ENCODE results near the gene C17orf78. TPM values are rescaled to one million over a fixed set of nuclear protein-coding genes. Genes with fewer than 3 reads are reported as not detected.
A peak's percentile ranks its signal among the peaks of the same experiment; 100 is the strongest.
"Not testable (repeated sequence)": the region's sequence is repeated elsewhere in the genome, so short reads cannot be mapped to it uniquely, and the experiment has no call there.

Gene C17orf78
- not detected for total RNA-seq

DNA sequence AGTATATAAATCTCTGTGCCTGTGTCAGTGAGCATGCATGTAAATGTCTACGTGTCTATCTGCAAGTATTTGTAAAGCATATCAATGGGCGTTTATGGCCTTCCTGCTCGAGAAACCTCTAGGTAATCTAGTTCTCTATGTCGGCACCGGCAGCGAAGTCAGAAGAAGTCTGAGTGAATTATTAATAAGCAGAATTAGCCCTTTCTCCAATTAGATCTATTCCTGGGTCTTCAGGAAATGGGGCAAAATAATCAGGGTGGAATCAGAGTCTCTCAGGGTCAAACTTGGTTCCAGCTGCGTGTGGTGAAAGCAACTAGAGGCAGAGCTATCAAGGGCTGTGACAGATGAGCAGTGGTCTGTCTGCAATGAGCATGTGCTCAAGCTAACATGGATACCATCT is at the start of gene C17orf78:
Gene C17orf78 (plus strand): TSS at position 280 of the 400 bp plus-strand sequence. CDS start 108 bp downstream, at position 388.
- Mint-ChIP-seq H3K4me3 (no peak within 1 kb of the TSS), H3K27me3 (no peaks in the 10 kb centered on the region), H3K4me1 (peaks cover 8% of the 10 kb centered on the region), H3K36me3 (no peaks in the 10 kb centered on the region), H3K9me3 (no peaks in the 10 kb centered on the region), H3K27ac (no peak within 1 kb of the TSS)
- no peak for DNase-seq

DNA sequence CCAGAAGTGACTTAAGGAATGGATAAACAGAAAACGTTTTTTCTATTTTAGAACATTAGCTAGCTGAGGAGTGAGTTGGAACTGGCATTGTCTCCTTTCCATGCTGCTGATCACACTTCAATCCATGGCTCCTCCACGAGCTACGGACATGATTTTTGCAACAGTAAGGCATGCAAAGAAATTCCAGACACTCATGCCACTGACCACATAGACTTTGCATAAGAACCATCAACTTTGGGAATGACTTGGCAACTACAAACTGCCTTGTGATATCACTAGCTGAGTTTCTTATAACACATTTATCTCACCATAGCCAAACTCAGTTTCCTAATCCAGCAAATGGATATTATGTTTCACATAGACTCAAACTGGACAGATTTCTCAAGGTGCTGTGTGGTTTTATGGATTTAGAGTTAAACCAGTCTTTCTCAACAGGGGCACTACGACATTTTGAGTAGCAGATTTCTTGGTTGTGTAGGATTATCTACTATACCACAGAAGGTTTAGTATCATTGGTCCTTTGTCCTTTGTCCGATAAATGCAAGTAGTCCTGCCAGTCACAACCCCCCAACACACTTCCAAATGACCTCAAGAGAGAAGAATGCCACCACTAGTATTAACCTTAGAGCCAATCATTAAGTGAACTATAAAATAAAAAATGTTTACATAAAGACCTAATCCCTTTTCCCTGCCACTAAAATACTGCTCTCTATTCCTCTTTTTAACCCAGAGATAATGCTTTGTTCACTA is 48.3 kb upstream of the C17orf78 start:
- no peaks in the 10 kb centered on the region for H3K4me1 Mint-ChIP-seq
- H3K4me3 Mint-ChIP-seq = no peak overlapping the region
- H3K9me3 Mint-ChIP-seq = no peaks in the 10 kb centered on the region
- DNase-seq = no peak
- H3K27ac Mint-ChIP-seq = no peak overlapping the region
- peaks cover 16% of the 10 kb centered on the region for H3K36me3 Mint-ChIP-seq
- no peaks in the 10 kb centered on the region for H3K27me3 Mint-ChIP-seq

DNA sequence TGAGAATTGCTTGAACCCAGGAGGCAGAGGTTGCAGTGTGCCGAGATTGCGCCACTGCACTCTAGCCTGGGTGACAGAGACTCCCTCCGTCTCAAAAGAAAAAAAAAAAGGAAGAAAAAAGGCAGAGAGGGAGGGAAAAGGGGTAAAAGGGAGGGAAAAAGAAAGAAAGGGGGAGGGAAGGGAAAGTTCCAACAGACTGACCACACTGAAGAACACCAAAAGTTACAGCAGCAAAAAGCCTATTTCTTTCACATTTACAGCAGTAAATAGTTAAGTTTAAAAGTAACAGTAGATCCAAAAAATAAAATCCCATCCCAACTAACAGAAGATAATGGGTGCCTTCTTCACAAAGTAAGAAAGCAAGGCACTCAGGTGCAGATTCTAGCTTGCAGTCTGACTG is 36.9 kb upstream of the C17orf78 start:
- no peaks in the 10 kb centered on the region for H3K9me3 Mint-ChIP-seq
- no peak overlapping the region for H3K27ac Mint-ChIP-seq
- no peak for DNase-seq
- H3K36me3 Mint-ChIP-seq = peaks cover 21% of the 10 kb centered on the region
- no peaks in the 10 kb centered on the region for H3K27me3 Mint-ChIP-seq
- H3K4me3 Mint-ChIP-seq = no peak overlapping the region
- peaks cover 5% of the 10 kb centered on the region for H3K4me1 Mint-ChIP-seq

GRCh38 chr17:37339321-37339720 is 36.5 kb upstream of the C17orf78 start:
- Mint-ChIP-seq H3K27me3 (no peaks in the 10 kb centered on the region), H3K4me3 (no peak overlapping the region), H3K4me1 (peaks cover 2% of the 10 kb centered on the region), H3K36me3 (peaks cover 21% of the 10 kb centered on the region), H3K27ac (peak overlapping the region; percentile 1), H3K9me3 (no peaks in the 10 kb centered on the region)
- no peak for DNase-seq

GRCh38 chr17:37340804-37341203 is 35.0 kb upstream of the C17orf78 start:
- H3K4me1 Mint-ChIP-seq = peaks cover 12% of the 10 kb centered on the region
- no peaks in the 10 kb centered on the region for H3K27me3 Mint-ChIP-seq
- H3K27ac Mint-ChIP-seq = no peak overlapping the region
- no peak overlapping the region for H3K4me3 Mint-ChIP-seq
- no peak for DNase-seq
- no peaks in the 10 kb centered on the region for H3K9me3 Mint-ChIP-seq
- peaks cover 32% of the 10 kb centered on the region for H3K36me3 Mint-ChIP-seq

- H3K4me1 Mint-ChIP-seq = peaks cover 12% of the 10 kb centered on the region
- H3K27me3 Mint-ChIP-seq = no peaks in the 10 kb centered on the region
- no peak overlapping the region for H3K4me3 Mint-ChIP-seq
- H3K27ac Mint-ChIP-seq = no peak overlapping the region
- H3K36me3 Mint-ChIP-seq = peaks cover 42% of the 10 kb centered on the region
- DNase-seq = no peak
- peaks cover 3% of the 10 kb centered on the region for H3K9me3 Mint-ChIP-seq
These were observed 33.2 kb upstream of the C17orf78 start for GRCh38 chr17:37342589-37342988.

GRCh38 chr17:37344519-37344918 is 31.3 kb upstream of the C17orf78 start:
- H3K27ac Mint-ChIP-seq = no peak overlapping the region
- H3K4me3 Mint-ChIP-seq = no peak overlapping the region
- peaks cover 12% of the 10 kb centered on the region for H3K4me1 Mint-ChIP-seq
- no peak for DNase-seq
- peaks cover 3% of the 10 kb centered on the region for H3K9me3 Mint-ChIP-seq
- H3K36me3 Mint-ChIP-seq = peaks cover 41% of the 10 kb centered on the region
- H3K27me3 Mint-ChIP-seq = no peaks in the 10 kb centered on the region

DNA sequence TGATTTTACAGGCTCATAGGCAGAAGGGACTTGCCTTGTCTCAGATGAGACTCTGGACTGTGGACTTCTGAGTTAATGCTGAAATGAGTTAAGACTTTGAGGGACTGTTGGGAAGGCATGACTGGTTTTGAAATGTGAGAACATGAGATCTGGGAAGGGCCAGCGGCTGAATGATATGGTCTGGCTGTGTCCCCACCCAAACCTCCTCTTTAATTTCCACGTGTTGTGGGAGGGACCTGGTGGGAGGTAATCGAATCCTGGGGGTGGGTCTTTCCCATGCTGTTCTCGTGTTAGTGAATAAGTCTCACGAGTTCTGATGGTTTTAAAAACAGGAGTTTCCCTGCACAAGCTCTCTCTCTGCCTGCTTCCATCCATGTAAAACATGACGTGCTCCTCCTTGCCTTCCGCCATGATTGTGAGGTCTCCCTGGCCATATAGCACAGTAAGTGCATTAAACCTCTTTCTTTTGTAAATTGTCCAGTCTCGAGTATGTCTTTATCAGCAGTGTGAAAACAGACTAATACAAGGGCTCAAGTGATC is 28.9 kb upstream of the C17orf78 start:
- H3K27ac Mint-ChIP-seq, DNase-seq, H3K9me3 Mint-ChIP-seq, H3K27me3 Mint-ChIP-seq, H3K4me1 Mint-ChIP-seq, H3K4me3 Mint-ChIP-seq: not testable (repeated sequence)
- H3K36me3 Mint-ChIP-seq = peaks cover 35% of the 10 kb centered on the region

GRCh38 chr17:37356796-37357569 is 18.8 kb upstream of the C17orf78 start:
- H3K27ac Mint-ChIP-seq, DNase-seq, H3K27me3 Mint-ChIP-seq, H3K9me3 Mint-ChIP-seq: not testable (repeated sequence)
- H3K36me3 Mint-ChIP-seq = peaks cover 19% of the 10 kb centered on the region
- peaks cover 33% of the 10 kb centered on the region for H3K4me1 Mint-ChIP-seq
- peak overlapping the region; percentile 98 for H3K4me3 Mint-ChIP-seq

GRCh38 chr17:37358098-37358829 is 17.5 kb upstream of the C17orf78 start:
- peak; percentile 60 for DNase-seq
- Mint-ChIP-seq H3K36me3 (peaks cover 14% of the 10 kb centered on the region), H3K9me3 (no peaks in the 10 kb centered on the region), H3K27ac (peak overlapping the region; percentile 91), H3K4me3 (peak overlapping the region; percentile 98), H3K4me1 (peaks cover 32% of the 10 kb centered on the region), H3K27me3 (no peaks in the 10 kb centered on the region)

DNA sequence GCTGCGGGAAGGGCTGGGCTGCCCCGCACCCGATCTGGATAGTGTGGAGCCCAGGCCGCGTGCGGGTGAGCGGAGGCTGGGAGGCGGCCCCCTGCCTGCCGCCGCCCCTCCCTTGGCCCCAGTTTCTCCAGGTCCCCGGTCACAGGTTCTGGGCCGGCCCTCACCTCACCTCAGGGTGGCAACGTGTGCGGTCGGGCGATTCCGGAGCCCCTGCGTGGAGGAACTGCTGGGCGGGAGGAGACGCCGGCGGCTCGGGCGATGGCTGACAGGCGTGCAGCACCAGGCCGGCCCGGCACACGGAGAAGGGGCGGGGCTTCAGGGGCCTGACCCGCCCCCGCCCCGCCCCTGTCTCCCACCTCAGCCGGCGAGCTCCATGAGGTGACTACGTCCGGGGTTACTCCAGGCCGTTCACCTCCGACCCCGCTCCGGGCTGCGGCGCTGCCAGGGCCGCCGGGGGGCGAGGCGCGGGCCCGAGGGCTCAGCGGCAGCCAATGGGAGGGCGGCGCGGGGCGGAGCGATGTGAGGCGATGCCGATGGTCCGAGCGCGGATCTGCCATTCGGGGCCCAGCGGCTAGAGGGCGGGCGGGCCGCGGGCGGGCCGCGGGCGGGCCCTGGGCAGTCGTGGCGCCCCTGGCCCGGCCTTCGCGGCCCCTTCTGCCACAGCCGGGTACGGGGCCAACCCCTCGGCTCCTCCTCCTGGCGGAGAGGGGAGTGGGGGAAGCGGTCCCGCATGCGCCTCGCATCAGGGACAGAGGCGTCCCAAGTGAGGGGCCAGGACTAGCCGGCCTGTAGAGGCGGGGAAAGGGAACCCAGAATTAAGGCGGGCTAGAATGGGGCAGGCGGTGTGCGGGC is 16.7 kb upstream of the C17orf78 start:
- Mint-ChIP-seq H3K36me3 (peaks cover 11% of the 10 kb centered on the region), H3K4me3 (peak overlapping the region; percentile 98), H3K4me1 (peaks cover 30% of the 10 kb centered on the region), H3K27ac (peak overlapping the region; percentile 91), H3K27me3 (no peaks in the 10 kb centered on the region), H3K9me3 (no peaks in the 10 kb centered on the region)
- DNase-seq = peak; percentile 99

DNA sequence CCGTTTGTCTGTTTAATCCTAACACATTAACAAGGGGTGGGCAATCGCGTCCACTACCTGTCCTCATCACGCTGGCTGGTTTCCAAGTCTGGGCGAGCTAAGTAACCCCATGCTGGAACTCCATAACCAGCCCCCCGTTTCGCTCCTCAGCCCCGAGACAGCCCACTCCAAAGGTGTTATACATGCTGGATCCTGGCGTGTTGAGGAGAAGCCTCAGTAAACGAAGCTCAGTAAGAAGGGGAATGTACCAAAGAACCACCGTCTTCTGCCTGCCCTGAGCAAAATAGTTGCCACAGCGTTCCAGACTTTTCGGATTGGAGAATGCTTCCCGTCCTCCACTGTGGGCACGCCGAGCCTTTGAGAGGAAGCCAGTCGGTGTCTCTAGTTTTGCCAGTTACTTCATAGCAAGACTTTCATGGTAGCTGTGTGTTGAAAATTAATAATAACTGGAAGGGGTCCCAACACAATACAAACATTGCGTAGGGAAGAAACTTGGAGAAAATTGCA is 16.1 kb upstream of the C17orf78 start:
- H3K9me3 Mint-ChIP-seq = no peaks in the 10 kb centered on the region
- no peak for DNase-seq
- peak overlapping the region; percentile 82 for H3K27ac Mint-ChIP-seq
- H3K4me1 Mint-ChIP-seq = peaks cover 26% of the 10 kb centered on the region
- H3K36me3 Mint-ChIP-seq = peaks cover 8% of the 10 kb centered on the region
- no peaks in the 10 kb centered on the region for H3K27me3 Mint-ChIP-seq
- H3K4me3 Mint-ChIP-seq = peak overlapping the region; percentile 75

DNA sequence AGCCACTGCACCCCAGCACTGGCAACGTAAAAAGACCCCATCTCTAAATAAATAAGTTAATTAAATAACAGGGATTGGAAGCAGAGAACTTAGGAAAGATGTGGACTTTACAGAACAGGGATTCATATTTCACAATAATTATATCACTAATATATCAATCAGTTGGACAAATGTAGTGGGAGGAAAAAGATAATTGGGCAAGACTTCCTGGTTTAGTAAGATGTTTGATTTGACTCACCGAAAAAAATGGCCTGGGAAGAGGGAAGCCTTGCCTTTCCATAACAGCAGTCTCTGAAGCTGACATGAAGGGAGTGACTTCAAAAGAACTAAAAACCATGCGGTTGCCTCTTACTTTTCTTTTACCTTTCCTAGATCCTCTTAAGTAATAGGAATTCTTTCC is 15.2 kb upstream of the C17orf78 start:
- Mint-ChIP-seq H3K36me3 (peaks cover 8% of the 10 kb centered on the region), H3K9me3 (no peaks in the 10 kb centered on the region), H3K27me3 (no peaks in the 10 kb centered on the region), H3K4me3 (no peak overlapping the region), H3K27ac (no peak overlapping the region), H3K4me1 (peaks cover 26% of the 10 kb centered on the region)
- no peak for DNase-seq

DNA sequence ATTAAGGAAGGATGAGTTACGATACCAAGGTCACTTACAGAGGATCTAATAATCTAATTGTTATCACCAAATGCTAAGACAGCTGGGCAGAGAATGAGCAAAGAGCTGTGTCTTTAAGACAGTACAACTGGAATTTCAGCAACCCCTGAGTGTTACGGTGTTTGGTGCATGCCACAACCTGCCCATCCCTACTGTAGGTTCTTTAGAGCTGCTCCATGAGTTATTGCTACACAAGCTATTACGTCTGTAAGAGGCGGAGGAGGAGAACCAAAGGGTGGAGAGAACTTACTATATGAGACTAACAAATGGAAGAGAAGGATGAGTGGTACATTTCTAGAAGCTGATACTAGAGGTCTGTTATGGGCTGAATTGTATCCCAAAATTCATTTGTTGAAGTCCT is 14.2 kb upstream of the C17orf78 start:
- DNase-seq = no peak
- Mint-ChIP-seq H3K27ac (no peak overlapping the region), H3K4me3 (no peak overlapping the region), H3K27me3 (no peaks in the 10 kb centered on the region), H3K9me3 (no peaks in the 10 kb centered on the region), H3K4me1 (peaks cover 24% of the 10 kb centered on the region), H3K36me3 (peaks cover 8% of the 10 kb centered on the region)
